Stimulated activated CD8-positive, alpha-beta memory T cell treated with anti-CD3 and anti-CD28 coated beads, Interleukin-7, amount 100 ng/mL, for 1 hour (primary cell): ENCODE results near the gene DCAF11.

ENCODE experiments used
- DNase-seq, 2 donors: peaks; one replicate each; pipeline ENCODE4 v3.0.0-alpha.2; 2020; ENCODE audit warnings: low read depth in 2 of 2

The DCAF11 gene

DNA sequence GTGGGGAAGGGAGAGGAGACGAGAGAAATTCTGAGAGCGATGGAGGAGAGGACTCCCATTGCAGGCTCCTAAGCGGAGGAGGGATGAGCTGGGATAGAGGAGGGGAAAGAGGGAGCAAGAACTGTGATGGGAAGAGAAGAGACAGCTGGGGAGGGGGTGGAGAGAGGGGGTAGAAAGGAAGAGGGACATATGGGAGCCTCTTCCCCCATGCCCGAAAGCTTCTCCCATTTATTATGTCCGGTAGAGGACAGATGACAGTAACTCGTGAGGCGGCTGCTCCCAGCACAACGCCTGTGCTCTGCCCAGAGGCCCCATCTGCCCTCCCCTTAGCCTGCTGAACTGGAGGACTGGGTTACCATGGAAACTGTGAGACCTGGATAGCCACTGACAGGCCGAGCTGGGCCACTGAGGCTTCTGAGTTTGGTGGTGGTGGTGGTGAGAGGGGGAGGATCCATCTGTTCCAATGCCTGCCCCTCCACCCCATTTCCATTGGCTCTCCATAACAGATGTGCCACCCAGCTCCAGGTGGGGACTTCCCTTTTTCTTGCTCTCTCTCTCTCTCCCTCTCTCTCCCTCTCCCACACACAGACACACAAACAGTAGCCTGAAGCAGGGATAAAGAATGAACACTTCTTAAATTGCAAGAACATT, 35.0 kb upstream of the DCAF11 start:
- no peak for DNase-seq

DNA sequence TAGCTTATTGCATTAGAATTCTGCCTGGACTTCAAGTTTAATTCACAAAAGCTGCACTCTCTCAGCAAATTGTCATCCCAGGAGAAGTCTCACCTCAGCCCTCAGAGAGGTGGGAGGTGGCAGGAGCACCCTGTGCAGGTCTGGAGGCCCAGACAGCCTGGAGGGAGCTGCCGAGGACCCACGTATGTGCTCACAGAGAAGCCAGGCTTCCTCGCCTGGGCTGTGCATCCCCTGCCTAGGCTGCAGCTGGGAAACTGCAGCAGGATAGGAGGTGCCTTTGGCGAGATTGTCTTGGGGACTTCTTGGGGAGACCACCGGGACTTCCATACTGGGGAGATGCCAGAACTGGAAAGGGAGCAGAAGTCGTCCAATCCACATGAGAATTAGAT, 34.4 kb upstream of the DCAF11 start:
- DNase-seq: no peak

DNA sequence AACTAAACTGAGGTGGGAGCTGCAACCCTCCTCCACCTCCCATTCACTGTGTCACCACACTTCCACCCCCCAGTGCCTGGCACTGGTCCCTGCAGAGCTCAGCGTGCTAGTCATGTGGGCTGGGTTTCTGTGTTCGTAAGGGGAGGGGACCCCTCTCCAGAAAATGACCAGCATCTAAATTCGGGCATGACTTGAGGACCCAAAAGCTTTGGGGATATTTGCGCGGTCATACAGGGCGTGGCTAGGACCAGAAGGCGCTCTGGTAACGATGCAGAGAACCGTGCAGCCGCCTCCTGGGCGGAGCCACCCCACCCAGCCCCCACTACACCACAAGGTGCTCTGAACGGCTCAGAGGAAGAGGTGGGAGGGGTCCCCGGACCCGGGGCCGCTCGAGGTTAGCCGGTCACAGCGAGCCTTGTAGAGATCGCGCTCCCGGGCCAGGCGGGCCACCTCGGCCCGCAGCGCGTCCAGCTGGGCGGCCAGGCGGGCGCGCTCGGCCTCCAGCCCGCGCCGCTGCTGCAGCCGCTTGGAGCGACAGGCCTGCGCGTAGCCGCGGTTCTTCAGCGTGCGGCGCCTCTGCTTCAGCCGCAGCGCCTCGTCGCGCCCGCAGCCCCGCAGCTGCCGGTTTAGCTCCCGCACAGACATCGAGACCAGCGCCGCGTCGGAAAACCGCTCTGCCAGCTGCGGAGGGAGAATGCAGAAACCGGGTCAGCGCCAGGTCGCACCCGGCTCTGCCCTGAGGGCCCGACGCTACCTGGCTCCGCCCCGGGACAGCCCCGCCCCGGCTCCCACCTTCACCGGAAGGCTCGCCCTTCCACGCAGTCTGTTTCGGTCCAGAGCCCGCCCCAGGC, 33.5 kb upstream of the DCAF11 start:
- DNase-seq: peak; percentile 23 to 34

DNA sequence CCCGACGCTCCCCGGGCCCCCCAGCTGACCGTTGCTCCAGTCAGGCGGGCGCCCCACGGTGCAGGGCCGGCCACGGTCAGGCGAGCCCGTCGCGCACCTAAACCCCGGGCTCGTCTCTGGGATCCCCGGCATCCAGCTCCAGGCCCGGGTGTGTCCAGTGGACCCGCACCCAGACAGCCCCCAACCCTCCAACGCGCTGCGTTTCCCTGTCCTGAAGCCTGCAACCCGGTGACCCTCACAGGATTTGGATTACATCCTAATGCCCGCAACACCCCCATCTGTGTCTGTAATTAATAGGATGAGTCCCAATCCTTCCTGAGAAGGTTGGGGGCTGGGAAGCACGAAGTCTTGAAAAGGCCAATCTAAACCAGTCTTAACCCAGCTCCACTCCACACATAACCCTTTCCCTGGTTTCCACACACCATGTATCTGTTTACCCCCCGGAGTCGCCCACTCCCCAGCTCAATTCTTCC, 32.8 kb upstream of the DCAF11 start:
- no peak for DNase-seq

DNA sequence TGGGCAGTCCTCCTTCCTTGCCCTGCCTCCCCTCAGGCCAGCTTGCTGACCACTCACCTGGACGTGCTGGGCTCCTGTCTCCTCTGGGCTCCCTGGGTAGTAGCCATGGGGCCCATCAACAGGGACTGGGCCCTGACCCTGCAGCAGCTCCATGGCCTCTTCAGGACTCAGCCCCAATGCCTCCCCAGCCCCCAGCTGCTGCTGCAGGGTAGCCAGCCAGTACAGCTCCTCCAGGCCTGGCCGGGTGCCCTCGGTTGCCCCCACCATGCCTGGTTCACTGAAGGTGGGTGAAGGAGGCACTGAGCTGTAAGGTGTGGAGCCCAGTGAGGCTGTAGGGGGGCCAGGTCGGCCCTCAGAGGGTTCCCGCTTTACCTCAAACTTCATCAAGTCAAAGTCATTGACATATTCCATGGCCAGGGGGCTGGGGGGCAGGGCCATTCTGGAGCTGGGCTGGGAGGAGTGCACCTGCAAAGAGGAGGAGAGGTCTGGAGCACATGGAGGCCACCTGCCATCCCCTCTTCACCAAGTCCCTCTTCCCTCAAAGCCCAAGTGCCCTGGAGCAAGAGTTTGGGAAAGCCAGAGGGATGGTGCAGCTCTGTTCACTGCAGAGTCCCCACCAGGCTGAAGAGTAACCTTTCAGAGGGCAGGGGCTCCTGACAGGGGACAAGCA, 32.0 kb upstream of the DCAF11 start:
- no peak for DNase-seq

DNA sequence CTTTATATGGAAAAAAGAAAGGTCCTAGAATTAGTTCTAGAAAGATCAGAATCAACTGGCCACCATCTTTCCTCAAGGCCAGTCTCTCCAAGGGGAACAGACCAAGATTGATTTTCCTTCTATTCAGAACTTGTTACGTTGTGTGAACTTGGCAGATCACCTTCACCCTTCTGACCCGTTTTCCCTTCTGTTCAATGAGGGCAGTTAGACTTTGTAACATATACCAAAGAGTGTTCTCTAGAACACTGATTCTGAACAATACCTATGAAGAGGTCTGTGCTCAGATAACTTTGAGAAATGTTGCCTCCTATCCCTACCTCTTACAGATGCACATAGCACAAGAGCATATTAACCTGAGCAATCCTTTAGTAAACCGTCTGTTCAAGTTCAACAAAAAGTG, 31.1 kb upstream of the DCAF11 start:
- no peak for DNase-seq

DNA sequence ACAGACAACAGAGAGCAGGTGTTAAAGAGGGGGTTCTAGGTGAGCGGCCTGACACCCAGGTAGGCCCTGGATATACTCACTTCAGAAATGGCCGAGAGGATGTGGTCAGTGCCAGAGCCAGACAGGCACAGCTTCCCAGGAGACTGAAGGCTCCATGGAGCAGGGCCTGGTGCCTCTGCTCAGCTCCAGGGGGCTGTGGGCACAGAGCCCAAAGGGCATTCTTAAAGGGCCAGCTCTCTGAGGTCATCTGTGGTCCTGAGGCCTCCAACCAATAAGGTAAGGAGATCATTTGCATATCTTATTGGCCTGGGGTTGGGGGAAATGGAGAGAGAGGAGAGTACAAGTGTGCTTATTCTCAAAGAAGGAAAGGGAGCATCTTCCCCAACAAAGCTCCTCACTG, 30.1 kb upstream of the DCAF11 start:
- no peak for DNase-seq

DNA sequence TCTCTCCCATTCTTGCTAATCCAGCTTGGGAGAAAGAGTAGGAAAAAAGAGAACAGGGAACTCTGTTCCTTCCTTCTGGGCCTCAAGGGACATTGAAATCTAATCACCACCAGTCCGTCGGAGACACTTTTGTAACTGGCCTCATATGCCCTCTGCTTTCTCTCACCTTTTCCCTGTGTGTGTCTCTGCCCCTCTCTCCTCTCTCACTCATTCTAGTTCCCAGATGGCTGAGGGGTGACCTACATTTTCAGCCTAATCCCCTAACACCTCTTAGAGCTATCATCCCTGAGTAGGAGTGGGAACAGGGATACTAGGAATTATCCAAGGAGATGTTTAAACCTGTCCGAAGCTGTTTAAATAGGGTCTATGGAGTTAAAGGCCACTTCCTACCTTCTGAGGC, 29.4 kb upstream of the DCAF11 start:
- DNase-seq: no peak

DNA sequence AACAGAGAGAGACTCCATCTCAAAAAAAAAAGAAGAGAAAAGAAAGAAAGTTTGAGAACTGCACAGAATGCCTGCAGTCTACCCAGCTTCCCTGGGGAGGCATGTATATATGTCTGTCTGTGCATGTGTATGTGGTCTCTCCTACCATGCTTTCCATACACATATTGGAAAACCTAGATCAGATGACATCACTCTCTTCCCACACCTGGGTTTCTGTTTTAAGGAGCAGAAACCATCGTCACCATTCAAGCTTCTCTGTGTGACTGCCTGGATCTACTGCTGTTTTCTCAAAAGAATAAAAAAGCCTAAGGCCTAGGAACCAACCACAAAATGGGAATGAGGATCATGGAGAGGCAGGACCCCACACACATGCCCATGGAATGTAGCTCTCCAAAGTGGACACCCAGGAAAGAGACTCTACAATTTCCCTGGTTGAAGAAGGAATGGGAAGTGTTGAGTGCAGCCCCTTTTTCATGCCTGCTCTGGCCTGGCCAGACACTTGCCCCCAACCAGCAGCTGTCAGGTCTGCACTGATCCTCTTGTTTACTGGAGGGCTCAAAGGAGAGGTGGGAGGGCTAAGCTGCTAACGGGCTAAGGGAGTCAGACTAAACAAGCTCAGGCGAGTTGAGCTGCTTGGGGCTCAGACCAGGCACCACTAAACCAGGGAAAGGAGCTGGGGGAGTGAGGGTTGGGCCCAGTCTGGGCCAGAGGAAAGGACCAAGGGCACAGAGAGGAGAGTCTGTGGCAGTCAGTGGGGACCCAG, 28.2 kb upstream of the DCAF11 start:
- no peak for DNase-seq

DNA sequence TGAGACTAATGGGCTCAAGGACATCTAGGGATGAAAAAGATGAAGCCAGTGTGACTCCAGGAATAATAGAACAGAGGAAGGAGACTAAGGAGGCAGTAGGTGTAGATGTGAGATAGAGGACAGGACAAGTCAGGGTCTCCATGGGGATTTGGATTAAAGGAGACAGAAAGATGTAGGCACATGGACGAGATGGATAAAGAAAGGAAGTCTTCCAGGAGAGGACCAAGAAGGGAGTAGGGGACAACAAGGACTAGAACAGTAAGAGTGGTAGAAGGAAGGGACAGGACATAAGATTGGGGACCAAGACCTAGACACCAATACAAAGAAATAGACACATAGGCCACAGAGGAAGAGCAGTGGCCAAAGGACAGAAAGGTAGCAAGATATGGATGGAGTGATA, 27.6 kb upstream of the DCAF11 start:
- DNase-seq: no peak

DNA sequence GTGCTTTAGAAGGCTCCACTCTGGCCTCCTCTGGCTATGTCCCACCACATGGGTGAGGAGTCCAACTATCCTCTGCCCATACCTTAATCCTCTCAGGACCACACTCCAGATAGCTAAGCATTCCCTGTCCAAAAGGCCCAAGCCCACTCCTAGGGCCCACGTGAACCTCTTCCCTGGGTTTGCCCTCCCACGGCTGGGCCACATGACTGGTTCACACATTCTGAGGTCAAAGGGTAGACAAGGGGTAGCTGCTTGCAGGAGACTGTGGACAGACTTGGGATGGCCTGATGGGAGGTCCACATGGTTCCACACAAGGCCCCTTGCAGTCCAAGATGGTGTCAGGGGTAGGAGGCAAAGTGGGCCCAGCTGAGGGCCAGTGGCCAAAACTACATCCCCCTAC, 26.5 kb upstream of the DCAF11 start:
- no peak for DNase-seq

DNA sequence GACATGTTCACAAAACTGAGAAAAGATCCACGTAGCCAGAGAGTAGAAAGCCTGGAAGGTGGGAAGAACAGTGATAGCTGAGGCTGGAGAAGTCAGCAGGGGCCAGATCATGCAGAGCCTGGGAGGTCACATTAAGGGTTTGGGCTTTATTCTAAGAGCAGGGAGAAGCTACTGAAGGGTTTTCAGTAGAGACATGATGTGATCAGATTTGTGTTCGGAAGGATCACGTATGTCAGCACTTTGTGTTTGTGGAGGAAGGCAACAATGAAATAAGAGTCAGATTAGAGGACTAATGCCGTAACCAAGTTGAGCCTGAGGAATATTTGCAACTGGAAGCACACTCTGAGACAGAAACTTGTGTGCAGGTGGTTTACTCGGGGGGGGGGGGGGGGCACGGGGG, 24.7 kb upstream of the DCAF11 start:
- DNase-seq: no peak

DNA sequence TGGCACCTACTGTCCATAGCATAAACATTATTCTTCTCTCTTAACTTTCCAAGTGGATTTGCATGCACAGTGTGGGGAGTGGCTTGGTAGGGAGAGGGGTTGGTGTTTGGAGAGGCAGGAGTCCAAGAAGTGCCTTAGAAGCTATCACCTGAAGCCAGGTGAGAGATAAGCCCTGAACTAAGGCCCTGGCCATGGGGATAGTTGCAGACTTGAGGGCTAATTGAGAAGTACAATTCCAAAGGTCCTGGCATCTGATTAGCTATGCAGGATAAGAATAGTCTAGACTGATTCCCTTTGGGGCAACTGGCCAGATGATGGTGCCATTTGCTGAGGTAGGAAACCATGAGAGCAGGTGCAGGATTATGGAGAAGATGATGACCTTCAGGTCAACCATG, 22.5 kb upstream of the DCAF11 start:
- DNase-seq: no peak

DNA sequence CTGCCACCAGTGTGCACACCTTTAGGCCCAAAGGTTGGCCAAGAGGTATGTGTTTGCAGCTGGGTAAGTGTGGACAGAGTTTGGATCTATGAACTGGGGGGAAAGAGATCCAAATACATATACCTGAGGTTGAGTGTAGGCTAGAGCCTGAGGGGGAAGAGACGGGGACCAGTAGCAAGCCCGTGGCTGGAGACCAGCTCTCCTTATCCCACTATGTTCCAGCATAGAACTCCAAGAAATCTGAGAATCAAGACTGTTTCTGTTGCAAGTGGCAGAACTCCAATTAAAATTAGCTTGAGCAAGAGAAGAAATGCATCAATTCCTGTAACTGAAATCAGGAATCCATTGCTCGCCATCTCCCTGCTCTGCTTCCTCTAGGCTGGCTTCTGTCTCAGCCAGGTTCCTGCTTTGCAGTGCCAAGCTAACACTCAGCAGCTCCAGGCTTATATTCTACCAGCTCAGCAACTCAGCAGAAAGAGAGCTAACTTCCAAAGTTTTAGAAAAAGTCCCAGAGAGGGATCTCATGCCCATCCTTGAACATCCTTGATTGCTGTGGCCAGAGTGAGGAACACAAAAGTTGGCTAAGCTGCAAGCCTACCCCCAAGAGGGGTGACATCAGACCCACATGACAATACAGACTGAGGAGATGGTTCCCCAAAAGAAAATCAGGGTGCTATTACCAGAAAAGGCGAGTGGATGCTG, 21.9 kb upstream of the DCAF11 start:
- DNase-seq: no peak

DNA sequence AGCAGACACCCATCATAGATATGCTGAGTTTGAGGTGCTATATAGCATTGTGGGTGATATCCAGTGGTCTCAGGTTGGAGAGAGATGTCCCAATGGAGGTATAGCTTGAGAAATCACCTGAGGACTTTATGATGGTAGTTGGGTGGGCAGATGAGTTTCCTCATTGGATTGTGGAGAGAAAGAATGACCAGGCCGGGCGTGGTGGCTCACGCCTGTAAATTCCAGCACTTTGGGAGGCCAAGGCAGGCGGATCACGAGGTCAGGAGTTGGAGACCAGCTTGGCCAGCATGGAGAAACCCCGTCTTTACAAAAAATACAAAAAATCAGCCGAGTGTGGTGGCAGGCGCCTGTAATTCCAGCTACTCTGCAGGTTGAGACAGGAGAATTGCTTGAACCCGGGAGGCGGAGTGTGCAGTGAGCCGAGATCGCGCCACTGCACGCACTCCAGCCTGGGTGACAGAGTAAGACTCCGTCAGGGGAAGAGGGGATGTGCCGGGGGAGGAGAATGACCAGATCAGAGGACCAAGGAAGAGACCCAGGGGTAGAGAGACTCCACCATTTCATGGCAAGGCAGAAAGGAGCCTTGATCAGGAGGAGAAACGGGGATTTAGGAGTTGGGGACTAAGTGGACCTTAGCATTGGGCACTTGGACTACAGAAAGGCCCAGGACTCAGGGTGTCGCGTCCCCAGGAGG, 21.2 kb upstream of the DCAF11 start:
- no peak for DNase-seq

DNA sequence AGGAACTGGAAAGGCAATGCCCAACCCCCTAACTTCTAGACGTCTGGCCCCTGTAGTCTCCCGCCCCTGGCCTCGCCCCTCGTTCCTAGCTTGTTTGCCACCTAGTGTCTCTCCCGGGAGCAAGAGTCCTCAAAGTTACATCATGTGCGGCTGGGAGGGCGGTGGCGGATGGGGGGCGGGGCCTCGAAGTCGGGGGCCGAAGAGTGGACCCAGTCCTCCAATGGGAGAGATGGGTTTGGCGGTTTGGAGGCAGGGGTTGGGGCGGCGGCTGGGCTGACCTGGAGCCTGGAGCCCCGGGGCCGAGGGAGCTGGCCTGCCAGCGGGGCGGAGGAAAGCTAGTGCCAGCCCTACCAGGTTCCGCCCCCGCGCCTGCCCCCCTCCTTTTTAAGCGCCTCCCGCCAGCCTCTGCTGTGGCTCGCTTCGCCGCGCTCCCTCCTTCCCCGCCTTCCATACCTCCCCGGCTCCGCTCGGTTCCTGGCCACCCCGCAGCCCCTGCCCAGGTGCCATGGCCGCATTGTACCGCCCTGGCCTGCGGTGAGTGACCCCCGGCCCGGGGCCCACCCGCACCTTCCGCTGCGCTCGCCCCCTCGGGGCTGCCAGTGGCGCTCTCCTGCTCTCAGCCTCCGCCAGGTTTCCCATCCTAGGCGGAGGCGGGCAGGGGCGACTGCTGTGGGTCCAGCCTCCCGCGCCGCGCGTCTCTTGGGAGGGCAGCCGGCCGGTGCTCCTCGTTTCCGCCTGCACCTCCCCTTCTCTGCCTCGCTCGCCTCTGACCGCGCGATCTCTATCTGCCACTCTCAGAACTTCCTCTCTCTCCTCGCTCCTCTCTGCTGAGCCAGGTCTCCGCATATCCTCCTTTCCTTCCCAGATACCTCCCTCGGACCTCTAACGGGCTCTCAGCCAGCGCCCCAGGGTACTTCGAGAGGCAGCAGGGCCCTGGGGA, 20.4 kb upstream of the DCAF11 start, which contains the start of gene PCK2:
Gene PCK2, plus strand, starts transcription at position 411 of the 940 bp plus-strand sequence. Its CDS starts 95 bp downstream, at position 506.
- DNase-seq: peak; percentile 47 to 51

DNA sequence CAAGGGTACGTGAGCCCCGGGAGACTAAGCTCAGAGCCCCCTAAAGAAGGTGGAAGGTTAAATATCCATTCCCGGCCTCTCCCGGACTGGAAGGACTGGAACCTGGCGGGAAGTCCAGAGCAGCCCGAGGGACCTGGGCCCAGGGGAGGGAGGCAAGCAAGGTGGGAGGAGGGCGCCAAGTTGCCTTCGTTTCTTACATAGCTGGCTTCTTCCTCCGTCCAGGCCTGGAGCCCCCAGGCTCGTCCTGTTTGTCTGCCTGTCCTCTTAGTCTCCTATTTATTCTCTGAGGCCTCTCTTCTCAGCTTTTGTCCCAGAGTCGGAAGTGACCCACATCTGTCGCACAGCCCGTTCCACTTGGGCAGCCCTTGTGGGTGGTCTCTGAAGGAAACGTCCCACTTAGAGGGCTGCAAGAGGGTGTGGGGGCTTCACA, 19.7 kb upstream of the DCAF11 start:
- no peak for DNase-seq

DNA sequence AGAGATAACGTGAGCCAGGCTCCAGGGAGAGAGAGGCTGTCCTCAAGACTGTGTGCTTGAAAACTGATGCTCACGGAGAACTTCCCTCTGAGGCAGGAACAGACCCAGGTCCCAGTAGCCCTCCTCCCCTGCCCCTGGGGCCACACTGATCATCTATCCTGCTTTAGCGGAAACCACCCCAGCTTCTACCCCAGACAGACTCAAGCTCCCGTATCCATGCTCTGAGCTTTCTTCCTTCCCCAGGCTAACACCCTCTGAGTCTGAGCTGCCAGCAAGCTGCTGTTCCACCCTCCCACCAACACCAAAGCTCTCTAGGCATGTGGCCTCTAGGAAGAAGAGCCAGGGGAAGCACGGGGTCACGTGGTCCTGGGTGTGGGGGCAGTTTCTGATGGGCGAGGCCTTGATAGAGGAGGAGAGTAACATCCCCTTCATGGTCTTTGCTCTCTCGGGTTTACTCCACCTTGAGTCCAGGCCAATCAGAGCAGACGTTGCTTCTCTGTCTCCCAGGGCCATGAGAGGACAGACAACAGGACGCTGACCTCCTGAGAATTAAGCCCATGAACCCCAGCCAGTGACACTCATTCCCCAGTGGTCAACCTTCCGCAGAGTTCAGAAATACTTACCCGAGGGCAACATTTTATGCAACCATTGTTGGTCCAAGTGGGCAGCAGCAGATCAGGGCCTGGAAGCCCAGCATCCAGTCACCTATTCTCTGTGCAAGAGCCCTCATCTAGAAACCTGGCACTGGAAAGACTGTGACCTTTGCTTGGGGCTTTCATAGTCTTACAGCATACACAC, 19.1 kb upstream of the DCAF11 start:
- no peak for DNase-seq
